Urinary bladder (tissue), 4 donors: ENCODE data around the gene PRDX6. TPM values are rescaled to one million over a fixed set of nuclear protein-coding genes. Genes with fewer than 3 reads are reported as not detected.

Source experiments
- DNase-seq: peaks from one replicate; pipeline ENCODE4 v3.0.0-alpha.2; 2015; ENCODE audit errors: extremely low spot score
- H3K27ac ChIP-seq: one replicate; pipeline ENCODE4 v1.5.1; 2013; ENCODE audit warnings: low read depth, mild to moderate bottlenecking, moderate library complexity
- H3K36me3 ChIP-seq: one replicate; pipeline ENCODE4 v1.6.1; 2013; ENCODE audit warnings: mild to moderate bottlenecking, moderate library complexity; ENCODE audit not compliant: insufficient read depth
- H3K4me1 ChIP-seq: one replicate; pipeline ENCODE4 v1.6.1; 2013; ENCODE audit warnings: mild to moderate bottlenecking, moderate library complexity; ENCODE audit not compliant: insufficient read depth
- H3K4me3 ChIP-seq: one replicate; pipeline ENCODE4 v1.5.1; 2013; ENCODE audit warnings: low read depth, low read length
- WGBS: extraction: QIAGEN DNeasy Blood & Tissue Kit; methylation state at CpG from one replicate; pipeline ENCODE4 v1.1.7; 2013; 5-methylcytosine and 5-hydroxymethylcytosine counted together
- polyA plus RNA-seq: library from polyadenylated mRNA; stranded (reverse); fragments of 200-250 nt; gene quantifications from one replicate; pipeline ENCODE4 v1.2.3, GENCODE V29; 2013
- total RNA-seq: library from RNA; depleted of rRNA; stranded (reverse); fragments of >200 nt; gene quantifications from one replicate; pipeline ENCODE4 v1.2.3, GENCODE V29; 2014
- donor health status: healthy with polysubstance abuse.
- donor health status: healthy.

PRDX6 gene, protein sequence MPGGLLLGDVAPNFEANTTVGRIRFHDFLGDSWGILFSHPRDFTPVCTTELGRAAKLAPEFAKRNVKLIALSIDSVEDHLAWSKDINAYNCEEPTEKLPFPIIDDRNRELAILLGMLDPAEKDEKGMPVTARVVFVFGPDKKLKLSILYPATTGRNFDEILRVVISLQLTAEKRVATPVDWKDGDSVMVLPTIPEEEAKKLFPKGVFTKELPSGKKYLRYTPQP
- total RNA-seq (141 TPM), polyA plus RNA-seq (216 TPM)

- under 1% methylated on average over 68 of the region's 69 CpGs for WGBS
- Histone ChIP-seq H3K4me3 (peak within 1 kb of the TSS; percentile 89), H3K27ac (peak within 1 kb of the TSS; percentile 97), H3K36me3 (peaks cover 2% of the 10 kb centered on the region), H3K4me1 (peaks cover 5% of the 10 kb centered on the region)
- peak; percentile 71 for DNase-seq
Measured at GRCh38 chr1:173477286-173478093, at the start of gene PRDX6. Gene PRDX6 (plus strand): TSS chr1:173477335. CDS start chr1:173477398, 63 bp downstream.

- 8% methylated on average over 15 of the region's 15 CpGs for WGBS
- DNase-seq: peak; percentile 92
- no peak overlapping the region for H3K4me3 ChIP-seq
- H3K36me3 ChIP-seq: no peaks in the 10 kb centered on the region
- peak overlapping the region; percentile 83 for H3K27ac ChIP-seq
- H3K4me1 ChIP-seq: no peaks in the 10 kb centered on the region
Measured at GRCh38 chr1:173429471-173430402, 47.4 kb upstream of the PRDX6 start.

GRCh38 chr1:173430677-173431303 is 46.3 kb upstream of the PRDX6 start:
- 3% methylated on average over 2 of the region's 2 CpGs for WGBS
- H3K4me3 ChIP-seq: no peak overlapping the region
- H3K4me1 ChIP-seq: no peaks in the 10 kb centered on the region
- H3K36me3 ChIP-seq: no peaks in the 10 kb centered on the region
- DNase-seq: no peak
- H3K27ac ChIP-seq: no peak overlapping the region

DNA sequence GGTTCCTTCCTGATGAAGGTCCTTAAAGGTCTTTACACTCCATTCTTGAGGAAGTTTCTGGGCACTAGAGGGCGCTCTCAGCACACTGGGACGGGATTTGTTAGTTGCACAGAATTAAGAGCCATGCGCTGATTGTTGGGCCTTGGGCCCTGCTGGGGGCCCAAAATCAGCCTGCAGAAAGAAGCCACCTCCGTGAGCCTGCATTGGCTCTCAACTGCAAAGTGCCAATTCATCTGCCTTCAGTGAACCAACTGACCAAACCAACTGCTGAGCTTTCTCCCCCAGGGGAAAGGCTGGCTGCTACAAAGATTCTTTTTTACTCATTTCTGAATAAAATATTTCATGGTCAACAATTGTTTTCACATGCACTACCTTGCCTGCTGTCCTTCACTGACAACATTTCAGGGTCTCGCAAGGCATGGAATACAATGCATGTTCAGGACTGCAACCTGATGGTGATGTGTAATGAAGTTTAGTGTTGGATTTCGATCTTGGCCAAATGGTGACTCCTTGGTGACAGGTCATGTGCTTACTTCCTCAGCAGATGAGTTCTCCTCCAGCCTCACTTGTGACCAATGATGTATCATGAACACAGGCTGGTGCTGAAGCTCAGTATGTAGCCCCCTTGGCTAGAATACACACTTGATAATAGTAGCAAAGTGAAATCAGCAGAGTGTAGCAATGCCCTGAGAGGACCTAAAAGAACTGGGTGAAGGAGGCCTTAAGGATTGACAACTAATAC is 45.7 kb upstream of the PRDX6 start:
- Histone ChIP-seq H3K36me3 (no peaks in the 10 kb centered on the region), H3K4me1 (no peaks in the 10 kb centered on the region), H3K4me3 (no peak overlapping the region), H3K27ac (no peak overlapping the region)
- WGBS: 32% methylated on average over 6 of the region's 6 CpGs
- DNase-seq: peak; percentile 87

GRCh38 chr1:173432331-173432730 is 44.8 kb upstream of the PRDX6 start:
- 93% methylated on average over 2 of the region's 2 CpGs for WGBS
- Histone ChIP-seq H3K36me3 (no peaks in the 10 kb centered on the region), H3K4me1 (no peaks in the 10 kb centered on the region), H3K27ac (no peak overlapping the region), H3K4me3 (no peak overlapping the region)
- DNase-seq: no peak

DNA sequence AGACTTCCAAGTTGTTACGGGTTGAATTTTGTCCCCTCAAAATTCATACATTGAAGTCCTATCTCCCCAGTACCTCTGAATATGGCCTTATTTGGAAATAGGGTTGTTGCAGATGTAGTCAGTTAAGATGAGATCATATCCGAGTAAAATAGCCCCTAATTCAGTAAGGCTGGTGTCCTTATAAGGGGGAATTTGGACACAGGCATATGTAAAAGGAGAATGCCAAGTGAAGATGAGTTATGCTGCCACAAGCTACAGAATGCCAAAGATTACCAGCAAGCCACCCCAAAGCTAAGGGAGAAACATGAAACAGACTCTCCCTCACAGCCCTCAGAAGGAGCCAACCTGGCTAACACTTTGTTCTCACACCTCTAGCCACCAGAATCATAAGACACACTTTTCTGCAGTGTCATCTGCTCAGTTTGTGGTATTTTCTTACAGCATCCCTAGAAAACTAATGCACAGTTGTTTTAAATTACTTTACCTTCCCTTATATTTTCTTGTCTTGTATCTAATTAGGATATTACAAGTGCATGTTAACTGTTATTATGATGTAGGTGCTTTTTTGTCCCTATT is 43.3 kb upstream of the PRDX6 start:
- H3K27ac ChIP-seq: no peak overlapping the region

DNA sequence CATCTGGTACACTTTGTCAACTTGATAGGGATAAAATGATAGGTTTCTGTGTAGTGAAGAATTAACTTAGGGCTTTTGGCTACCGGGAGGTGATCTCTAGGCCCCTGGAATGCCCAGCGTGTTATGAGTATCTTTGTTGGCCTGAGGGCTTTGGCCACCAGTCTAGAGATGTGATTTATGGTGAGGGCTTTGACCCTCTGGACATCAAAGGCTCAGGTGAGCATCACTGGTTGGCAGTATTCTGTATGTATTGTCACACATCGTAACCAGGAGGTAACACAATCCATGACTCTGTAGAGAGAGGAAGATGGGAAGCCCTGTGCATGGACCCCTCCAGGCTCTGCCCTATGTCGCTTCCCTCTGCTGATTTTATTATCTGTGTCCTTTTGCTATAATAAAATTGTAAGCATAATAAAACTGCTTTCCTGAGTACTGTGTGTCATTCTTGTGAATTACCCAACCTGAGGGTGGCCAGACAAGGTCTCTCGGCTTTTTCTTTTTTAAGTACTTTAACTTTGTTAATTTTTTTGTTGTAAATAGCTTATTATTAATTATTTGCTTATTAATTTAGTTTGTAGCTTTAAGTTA is 40.2 kb upstream of the PRDX6 start:
- DNase-seq: no peak
- Histone ChIP-seq H3K36me3 (no peaks in the 10 kb centered on the region), H3K4me1 (no peaks in the 10 kb centered on the region), H3K27ac (no peak overlapping the region), H3K4me3 (no peak overlapping the region)
- WGBS: 90% methylated on average over 5 of the region's 5 CpGs

More for the DNA sequence above, 43.3 kb upstream of the PRDX6 start:
- no peaks in the 10 kb centered on the region for H3K36me3 ChIP-seq
- 79% methylated on average over 2 of the region's 2 CpGs for WGBS
- H3K4me3 ChIP-seq: no peak overlapping the region
- no peaks in the 10 kb centered on the region for H3K4me1 ChIP-seq
- no peak for DNase-seq

DNA sequence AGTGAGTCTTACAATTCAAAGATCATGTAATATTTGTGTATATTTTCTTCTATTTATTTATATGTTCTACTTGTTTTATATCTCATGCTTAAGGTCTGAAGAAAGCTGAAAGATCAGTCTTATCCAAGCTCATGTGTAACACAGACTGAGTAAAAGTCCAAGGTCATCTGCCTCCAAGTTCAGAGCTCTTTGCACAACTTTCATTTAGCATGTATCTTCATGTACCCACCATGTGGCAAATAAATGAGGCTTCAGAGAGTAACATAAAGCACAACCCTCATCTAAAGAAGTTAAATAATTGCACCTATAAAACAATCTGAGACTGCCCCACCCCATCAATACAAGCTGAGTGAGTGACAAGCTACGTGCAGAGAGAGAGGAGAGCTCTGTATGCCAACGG is 38.5 kb upstream of the PRDX6 start:
- DNase-seq: no peak
- no peak overlapping the region for H3K4me3 ChIP-seq
- no peak overlapping the region for H3K27ac ChIP-seq
- no peaks in the 10 kb centered on the region for H3K36me3 ChIP-seq
- WGBS: 62% methylated on average over 2 of the region's 2 CpGs
- H3K4me1 ChIP-seq: no peaks in the 10 kb centered on the region

- no peak overlapping the region for H3K4me3 ChIP-seq
- no peaks in the 10 kb centered on the region for H3K36me3 ChIP-seq
- H3K27ac ChIP-seq: no peak overlapping the region
- H3K4me1 ChIP-seq: no peaks in the 10 kb centered on the region
- no peak for DNase-seq
- 98% methylated on average over 1 of the region's 1 CpG for WGBS
Measured at GRCh38 chr1:173440430-173440829, 36.7 kb upstream of the PRDX6 start.

DNA sequence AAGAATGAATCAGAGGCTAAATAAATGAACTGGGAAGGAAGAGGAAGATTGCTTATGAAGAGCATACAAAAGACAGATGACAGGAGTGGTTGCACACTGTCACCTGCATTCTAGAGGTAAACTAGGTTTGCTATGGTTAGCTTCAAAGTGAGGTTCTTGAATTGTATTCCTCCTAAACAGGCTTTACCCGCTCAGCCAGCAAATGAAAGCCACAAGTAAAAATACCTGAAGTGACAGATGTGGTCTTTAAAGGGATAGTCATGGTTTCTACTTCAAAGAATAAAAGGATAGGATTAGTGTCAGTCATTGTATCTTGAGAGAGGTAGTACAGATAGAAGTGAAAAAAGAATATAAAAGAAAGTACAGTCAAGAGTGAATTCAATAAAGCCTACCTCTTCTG is 32.4 kb upstream of the PRDX6 start:
- 93% methylated on average over 1 of the region's 1 CpG for WGBS
- DNase-seq: no peak
- no peaks in the 10 kb centered on the region for H3K4me1 ChIP-seq
- no peak overlapping the region for H3K4me3 ChIP-seq
- H3K27ac ChIP-seq: no peak overlapping the region
- H3K36me3 ChIP-seq: no peaks in the 10 kb centered on the region

DNA sequence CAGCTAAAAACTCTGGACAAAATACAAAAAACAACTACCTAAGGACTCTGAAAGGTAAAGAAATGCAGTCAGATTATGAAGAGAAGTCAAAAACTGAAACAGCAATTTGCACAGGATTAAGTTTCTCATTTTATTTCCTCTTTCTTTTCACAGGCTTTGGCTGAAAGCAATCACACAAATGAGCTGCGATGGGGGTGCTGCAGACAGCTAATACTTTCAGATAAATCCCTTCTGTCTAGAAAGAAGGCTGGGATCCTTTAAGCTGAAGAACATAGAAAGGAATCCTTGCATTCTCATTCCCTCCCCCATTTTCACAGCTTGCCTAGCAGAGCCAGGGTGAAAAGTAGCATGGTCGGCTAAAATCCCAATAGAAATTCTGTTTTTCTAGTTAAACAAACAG is 32.0 kb upstream of the PRDX6 start:
- Histone ChIP-seq H3K27ac (no peak overlapping the region), H3K4me3 (no peak overlapping the region), H3K36me3 (no peaks in the 10 kb centered on the region), H3K4me1 (no peaks in the 10 kb centered on the region)
- DNase-seq: no peak
- WGBS: 78% methylated on average over 2 of the region's 2 CpGs

DNA sequence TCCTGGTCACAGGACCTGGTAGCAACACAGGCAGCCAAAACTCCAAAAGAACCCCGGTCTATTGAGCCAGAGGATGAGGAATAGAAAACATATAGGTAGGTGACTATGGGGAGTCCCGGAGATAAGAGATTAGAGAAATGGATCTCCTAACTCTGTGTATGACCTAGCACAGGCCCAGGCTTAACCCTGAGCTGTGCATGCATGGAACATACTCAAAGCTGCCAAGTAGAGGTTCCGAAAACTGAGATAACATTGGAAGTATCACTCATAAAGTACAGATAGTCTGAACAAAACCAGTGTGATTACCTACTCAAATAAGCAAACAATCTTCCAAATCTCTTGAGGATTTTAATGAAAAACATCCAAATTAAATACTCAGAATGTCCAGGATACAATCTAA is 31.5 kb upstream of the PRDX6 start:
- no peak for DNase-seq
- H3K36me3 ChIP-seq: no peaks in the 10 kb centered on the region
- WGBS: 94% methylated on average over 3 of the region's 3 CpGs

More for the DNA sequence above, 31.5 kb upstream of the PRDX6 start:
- Histone ChIP-seq H3K4me3 (no peak overlapping the region), H3K4me1 (no peaks in the 10 kb centered on the region), H3K27ac (no peak overlapping the region)
